ENCODE data around the gene VPS26A.
A peak's percentile ranks its signal among the peaks of the same experiment; 100 is the strongest.

Gene VPS26A

DNA sequence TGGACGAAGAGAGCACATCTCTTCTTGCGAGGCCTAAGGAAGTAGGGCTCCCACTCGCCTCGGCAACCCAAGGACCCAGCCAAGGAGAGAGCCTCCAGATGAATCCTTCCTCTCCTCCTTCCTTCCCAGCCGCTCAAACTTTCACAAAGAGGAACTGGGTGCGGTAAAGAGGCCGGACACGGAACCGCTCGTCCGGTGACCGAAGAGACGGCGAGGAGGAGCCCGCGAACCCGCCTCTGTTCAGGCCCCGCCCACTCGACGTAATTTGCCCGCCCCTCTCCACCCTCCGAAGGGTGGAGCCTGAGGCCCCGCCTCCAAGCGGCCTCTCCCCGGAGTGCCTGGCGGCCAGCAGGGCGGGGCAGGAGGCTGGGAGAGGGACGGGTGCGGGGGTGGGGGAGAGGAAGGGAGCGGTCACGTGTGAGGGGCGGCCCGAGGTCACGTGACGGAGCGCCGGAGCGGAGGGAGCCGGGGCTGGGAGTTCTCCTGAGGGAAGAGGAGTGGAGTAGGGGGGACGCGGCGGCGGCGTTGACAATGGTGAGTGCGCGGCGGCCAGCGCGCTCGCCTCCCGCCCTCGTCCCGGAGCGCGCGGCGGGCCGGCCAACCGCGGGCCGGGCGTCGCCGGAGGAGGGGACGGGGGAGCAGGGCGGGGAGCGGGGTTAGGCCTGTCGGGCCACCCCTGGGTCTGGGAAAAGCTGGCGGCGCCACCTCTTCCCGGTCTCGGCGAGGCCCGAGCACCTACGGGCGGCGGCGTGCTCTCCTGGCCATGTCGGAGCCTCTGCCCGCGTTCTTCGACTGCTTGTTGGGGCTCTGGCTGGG, at the start of gene VPS26A:
TSS of gene VPS26A (plus strand) at position 432 of the 816 bp plus-strand sequence. CDS start at position 532, 100 bp downstream.
- peak; percentile 98 to 99 (median 99) for DNase-seq (ENCODE audit: low read depth in 2 of 3, low spot score in 1 of 3)

GRCh38 chr10:69074532-69074931, 49.4 kb upstream of the VPS26A start:
- no peak for DNase-seq (ENCODE audit: low read depth in 2 of 3, low spot score in 1 of 3)

DNA sequence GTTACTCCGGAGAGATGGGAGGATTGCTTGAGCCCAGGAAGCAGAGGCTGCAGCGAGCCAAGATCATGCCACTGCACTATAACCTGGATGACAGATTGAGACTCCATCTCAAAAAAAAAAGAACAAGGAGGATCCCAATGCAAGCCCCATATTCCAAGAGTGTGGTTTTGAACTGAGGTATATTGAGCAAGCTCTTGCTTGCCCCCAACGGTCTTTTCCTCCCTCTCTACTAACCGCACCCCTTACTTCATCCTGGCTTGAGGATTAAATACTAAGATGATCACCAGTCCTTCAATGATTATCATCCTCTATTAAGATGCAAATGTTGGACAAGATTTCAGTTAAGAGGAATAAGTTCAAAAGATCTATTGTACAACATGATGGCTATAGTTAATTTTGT, 48.5 kb upstream of the VPS26A start:
- DNase-seq (ENCODE audit: low read depth in 2 of 3, low spot score in 1 of 3), result no peak

DNA sequence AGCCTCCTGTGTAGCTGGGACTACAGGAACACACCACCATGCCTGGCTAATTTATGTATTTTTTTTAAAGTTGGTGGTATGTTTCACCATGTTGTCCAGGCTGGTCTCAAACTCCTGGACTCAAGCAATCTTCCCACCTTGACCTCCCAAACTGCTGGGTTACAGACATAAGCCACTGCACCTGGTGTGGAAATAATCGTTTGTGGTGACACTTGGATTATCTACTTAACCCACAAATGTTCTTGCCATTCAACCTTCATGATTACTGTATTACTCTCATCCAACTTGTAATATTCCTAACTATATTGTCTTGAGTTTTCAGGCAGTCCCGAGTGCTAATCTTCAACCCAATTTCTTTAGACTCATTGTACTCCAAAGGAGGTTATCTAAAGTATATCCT, 45.7 kb upstream of the VPS26A start:
- DNase-seq (ENCODE audit: low read depth in 2 of 3, low spot score in 1 of 3), result no peak

- no peak for DNase-seq (ENCODE audit: low read depth in 2 of 3, low spot score in 1 of 3)
Observed at GRCh38 chr10:69080226-69080625, 43.8 kb upstream of the VPS26A start.

GRCh38 chr10:69086001-69086509, 37.9 kb upstream of the VPS26A start:
- no peak for DNase-seq (ENCODE audit: low read depth in 2 of 3, low spot score in 1 of 3)

DNA sequence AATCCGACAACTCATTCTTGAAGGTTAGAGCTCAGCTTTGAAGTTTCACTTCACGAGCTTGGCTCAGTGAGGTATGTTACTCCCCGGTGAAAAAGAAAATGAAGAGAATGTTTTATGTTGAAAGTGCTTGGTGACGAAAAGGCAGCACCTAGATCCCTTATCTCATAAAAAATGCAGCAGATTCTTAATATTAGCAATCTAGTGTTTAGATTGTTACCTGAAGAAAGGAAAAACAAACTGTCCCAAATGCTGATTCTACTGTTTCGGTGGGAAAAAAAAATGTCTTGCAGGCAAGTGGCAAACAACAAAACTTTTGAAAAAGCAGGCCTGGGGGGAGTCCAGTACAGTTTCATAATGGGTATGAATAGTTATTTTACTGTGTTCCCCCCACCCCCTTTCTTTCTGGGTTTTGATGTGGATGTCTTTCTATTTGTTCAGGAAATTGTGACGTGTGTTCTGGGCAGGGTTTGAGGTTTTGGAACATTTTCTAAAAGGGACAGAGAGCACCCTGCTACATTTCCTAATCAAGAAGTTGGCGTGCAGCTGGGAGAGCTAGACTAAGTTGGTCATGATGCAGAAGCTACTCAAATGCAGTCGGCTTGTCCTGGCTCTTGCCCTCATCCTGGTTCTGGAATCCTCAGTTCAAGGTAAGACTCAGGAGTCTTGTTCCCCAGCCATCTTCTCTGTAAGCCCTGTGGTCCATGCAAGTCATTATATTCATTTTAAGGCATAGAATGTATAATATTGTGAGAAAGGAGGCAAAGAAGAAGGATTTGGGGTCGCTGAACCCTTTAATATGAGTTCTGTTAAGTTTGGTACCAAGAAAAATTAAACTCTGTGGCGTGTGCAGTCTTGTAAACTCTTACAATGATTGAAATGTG, 36.1 kb upstream of the VPS26A start, which contains the start of gene SRGN:
TSS of gene SRGN (plus strand) at position 514 of the 881 bp plus-strand sequence. CDS start at position 569, 55 bp downstream.
- DNase-seq (ENCODE audit: low read depth in 2 of 3, low spot score in 1 of 3), result peak; percentile 57 to 77 (median 62)

- no peak for DNase-seq (ENCODE audit: low read depth in 2 of 3, low spot score in 1 of 3)
Observed at GRCh38 chr10:69088471-69088769, 35.6 kb upstream of the VPS26A start.

GRCh38 chr10:69088801-69089501, 35.0 kb upstream of the VPS26A start:
- DNase-seq (ENCODE audit: low read depth in 2 of 3, low spot score in 1 of 3), result peak in 1 of 3 donors; percentile 68

- peak; percentile 65 to 82 (median 73) for DNase-seq (ENCODE audit: low read depth in 2 of 3, low spot score in 1 of 3)
Observed at GRCh38 chr10:69089638-69090599, 34.1 kb upstream of the VPS26A start.

- DNase-seq (ENCODE audit: low read depth in 2 of 3, low spot score in 1 of 3), result no peak
Observed at GRCh38 chr10:69090685-69091084, 33.3 kb upstream of the VPS26A start.

GRCh38 chr10:69091143-69091651, 32.8 kb upstream of the VPS26A start:
- no peak for DNase-seq (ENCODE audit: low read depth in 2 of 3, low spot score in 1 of 3)

GRCh38 chr10:69092959-69093850, 30.8 kb upstream of the VPS26A start:
- peak; percentile 68 to 90 (median 70) for DNase-seq (ENCODE audit: low read depth in 2 of 3, low spot score in 1 of 3)

DNA sequence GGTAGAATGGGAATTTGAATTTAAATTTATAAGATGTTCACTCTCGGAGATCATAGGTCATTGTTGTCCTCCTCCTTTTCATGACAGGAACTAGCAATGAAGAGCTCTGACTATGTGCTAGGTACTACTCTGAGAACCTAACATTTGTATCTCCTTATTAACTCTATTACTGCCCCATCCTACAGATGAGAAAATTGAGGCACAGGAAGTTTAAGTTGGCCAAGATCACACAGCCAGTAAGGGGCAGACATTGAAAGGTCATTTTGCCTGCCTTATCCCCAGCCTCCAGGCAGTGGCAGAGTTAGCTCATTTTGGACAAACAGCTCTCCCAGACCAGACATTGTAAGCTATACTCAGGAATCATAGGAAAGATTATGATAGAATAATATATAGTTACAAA, 30.0 kb upstream of the VPS26A start:
- no peak for DNase-seq (ENCODE audit: low read depth in 2 of 3, low spot score in 1 of 3)

DNA sequence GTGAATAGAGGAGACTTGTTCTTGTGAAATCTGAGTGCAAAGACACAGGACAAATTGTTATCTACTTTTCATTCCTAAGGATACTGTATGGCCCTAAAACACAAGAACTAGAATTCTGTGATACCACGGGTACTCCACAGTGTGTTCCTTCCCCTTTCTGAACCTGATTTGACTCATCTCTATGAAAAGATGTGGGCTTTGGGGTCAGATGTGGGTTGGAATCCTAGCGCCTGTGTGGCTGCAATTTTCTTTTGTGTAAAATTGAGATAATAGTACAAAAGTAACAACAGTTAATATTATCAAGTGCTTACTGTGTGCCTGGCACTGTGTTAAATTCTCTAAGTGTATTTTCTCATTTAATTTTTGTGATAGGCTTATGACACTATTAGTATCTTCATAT, 27.9 kb upstream of the VPS26A start:
- DNase-seq (ENCODE audit: low read depth in 2 of 3, low spot score in 1 of 3), result no peak

- DNase-seq (ENCODE audit: low read depth in 2 of 3, low spot score in 1 of 3), result no peak
Observed at GRCh38 chr10:69097729-69098128, 26.2 kb upstream of the VPS26A start.

- DNase-seq (ENCODE audit: low read depth in 2 of 3, low spot score in 1 of 3), result no peak
Observed at GRCh38 chr10:69100136-69100872, 23.7 kb upstream of the VPS26A start.

- DNase-seq (ENCODE audit: low read depth in 2 of 3, low spot score in 1 of 3), result no peak
Observed at GRCh38 chr10:69101451-69102095, 22.4 kb upstream of the VPS26A start.

Measured in stimulated activated CD4-positive, alpha-beta T cell treated with anti-CD3 and anti-CD28 coated beads, Interleukin-12 subunit alpha, Interleukin-12 subunit beta, amount 100 ng/mL, for 48 hours (primary cell).